WERI-Rb-1 (cell line): ENCODE results near the gene CUL9.

Source experiments
- DNase-seq: peaks from one replicate; pipeline ENCODE4 v3.0.0-alpha.2; 2020
- H3K27ac ChIP-seq: fragments of 250-450 bp; sonication (Bioruptor Pico); 2 replicates; pipeline ENCODE4 v1.5.1; 2020; ENCODE audit warnings: mild to moderate bottlenecking, moderate library complexity
- H3K27me3 ChIP-seq: fragments of 250-450 bp; sonication (Bioruptor Pico); 2 replicates; pipeline ENCODE4 v1.5.1; 2021; ENCODE audit warnings: mild to moderate bottlenecking, low read depth, moderate library complexity; ENCODE audit not compliant: insufficient read depth, severe bottlenecking
- H3K36me3 ChIP-seq: fragments of 250-450 bp; sonication (Bioruptor Pico); 2 replicates; pipeline ENCODE4 v1.5.1; 2020; ENCODE audit warnings: mild to moderate bottlenecking, moderate library complexity
- H3K4me3 ChIP-seq: 2 replicates; pipeline ENCODE4 v1.5.1; 2011; ENCODE audit warnings: low read depth, mild to moderate bottlenecking, control low read depth, low read length
- H3K9me3 ChIP-seq: fragments of 250-450 bp; sonication (Bioruptor Pico); 2 replicates; pipeline ENCODE4 v1.5.1; 2021; ENCODE audit warnings: mild to moderate bottlenecking, moderate library complexity; ENCODE audit not compliant: severe bottlenecking
- TF ChIP-seq, protein P1 (sequence below): IDR thresholded peaks from 2 replicates; pipeline ENCODE4 v1.5.1; 2011; ENCODE audit warnings: low read depth, mild to moderate bottlenecking, control low read depth, inconsistent platforms, low read length

Gene CUL9

DNA sequence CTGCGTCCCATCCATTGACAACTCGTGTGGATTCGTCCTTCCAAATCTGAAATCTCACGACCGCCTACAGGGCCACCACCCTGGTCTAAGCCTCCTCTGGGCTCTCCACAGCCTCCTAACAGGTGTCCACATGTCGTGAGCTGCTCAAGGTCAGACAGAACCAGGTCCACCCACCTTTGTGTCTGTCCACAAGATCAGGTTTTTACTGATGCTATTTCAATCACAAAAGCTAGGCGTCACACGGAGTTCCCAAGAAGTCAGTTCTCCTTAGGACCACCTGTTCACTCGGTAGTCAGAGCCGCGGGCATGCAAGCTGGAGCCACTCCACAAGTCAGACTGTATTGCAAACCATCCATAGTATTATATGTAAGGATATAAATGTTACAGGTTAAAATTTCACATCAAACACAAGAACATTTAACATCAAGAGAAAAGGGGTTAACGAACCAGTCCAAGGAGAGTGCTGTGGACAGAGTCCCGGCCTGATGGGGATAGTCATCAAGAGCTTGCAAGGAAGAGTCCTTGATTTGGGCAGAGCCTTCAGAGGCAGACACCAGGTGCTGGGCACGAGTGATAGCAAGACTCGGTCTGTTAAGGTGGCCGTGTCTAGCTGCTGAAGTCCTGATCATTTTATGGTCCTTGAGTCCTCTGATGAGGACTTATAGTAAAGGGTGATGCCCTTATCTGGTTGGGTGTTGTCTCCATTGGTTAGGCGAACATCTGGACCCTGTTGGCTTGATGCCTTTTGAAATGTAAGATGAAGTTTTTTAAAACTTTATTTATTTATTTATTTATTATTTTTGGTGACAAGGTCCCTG is 48.0 kb downstream of the CUL9 start:
- no peak overlapping the region for H3K4me3 ChIP-seq
- TF ChIP-seq, protein P1, sequence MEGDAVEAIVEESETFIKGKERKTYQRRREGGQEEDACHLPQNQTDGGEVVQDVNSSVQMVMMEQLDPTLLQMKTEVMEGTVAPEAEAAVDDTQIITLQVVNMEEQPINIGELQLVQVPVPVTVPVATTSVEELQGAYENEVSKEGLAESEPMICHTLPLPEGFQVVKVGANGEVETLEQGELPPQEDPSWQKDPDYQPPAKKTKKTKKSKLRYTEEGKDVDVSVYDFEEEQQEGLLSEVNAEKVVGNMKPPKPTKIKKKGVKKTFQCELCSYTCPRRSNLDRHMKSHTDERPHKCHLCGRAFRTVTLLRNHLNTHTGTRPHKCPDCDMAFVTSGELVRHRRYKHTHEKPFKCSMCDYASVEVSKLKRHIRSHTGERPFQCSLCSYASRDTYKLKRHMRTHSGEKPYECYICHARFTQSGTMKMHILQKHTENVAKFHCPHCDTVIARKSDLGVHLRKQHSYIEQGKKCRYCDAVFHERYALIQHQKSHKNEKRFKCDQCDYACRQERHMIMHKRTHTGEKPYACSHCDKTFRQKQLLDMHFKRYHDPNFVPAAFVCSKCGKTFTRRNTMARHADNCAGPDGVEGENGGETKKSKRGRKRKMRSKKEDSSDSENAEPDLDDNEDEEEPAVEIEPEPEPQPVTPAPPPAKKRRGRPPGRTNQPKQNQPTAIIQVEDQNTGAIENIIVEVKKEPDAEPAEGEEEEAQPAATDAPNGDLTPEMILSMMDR, result no peak

DNA sequence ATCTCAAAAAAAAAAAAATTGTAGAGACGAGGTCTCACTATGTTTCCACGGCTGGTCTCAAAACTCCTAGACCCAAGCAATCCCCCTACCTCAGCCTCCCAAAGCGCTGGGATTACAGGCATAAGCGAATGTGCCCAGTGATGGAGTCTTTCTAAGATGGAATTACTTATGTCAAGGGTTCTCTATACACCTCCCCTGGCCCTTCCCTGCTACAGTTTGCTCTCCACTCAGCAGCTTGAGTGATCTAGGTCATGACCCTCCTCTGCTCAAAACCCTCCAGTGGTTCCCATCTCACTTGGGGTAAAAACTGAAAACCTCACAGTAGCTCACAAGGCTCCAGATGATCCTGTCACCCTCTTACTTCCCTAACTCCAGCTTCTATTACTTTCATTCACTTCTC is 49.1 kb downstream of the CUL9 start:
- Histone ChIP-seq H3K4me3 (no peak overlapping the region), H3K27me3 (no peaks in the 10 kb centered on the region), H3K27ac (no peak overlapping the region), H3K9me3 (no peaks in the 10 kb centered on the region), H3K36me3 (no peaks in the 10 kb centered on the region; the same call in 1 of the 2 replicates)
- TF ChIP-seq, protein P1, result no peak
- DNase-seq, result no peak

More for the DNA sequence above, 48.0 kb downstream of the CUL9 start:
- Histone ChIP-seq H3K27me3 (no peaks in the 10 kb centered on the region), H3K27ac (no peak overlapping the region), H3K9me3 (no peaks in the 10 kb centered on the region), H3K36me3 (no peaks in the 10 kb centered on the region; the same call in 1 of the 2 replicates)
- DNase-seq, result no peak

DNA sequence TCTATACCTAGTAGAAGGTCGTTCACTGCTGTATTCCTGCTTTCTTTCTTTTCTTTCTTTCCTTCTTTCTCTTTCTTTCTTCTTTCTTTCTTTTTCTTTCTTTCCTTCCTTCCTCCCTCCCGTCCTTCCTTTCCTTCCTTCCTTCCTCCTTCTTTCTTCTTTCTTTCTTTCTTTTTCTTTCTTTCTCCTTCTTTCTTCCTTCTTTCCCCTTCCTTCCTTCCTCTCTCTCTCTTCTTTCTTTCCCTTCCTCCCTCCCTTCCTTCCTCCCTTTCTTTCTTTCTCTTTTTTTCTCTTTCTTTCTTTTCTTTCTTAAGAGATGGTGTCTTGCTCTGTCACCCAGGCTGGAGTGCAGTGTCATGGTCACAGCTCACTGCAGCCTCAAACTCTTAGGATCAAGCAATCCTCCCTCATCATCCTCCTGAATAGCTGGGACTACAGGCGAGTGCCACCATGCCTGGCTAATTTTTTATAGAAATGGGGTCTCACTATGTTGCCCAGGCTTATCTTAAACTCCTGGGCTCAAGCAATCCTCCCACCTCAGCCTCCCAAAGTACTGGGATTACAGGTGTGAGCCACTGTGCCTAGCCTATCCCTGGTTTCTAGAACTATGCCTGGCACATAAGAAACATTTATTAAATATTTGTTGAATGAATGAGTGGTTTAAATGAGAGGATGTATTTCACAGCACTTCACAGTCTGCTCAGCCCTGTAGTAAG is 49.9 kb downstream of the CUL9 start:
- H3K9me3 ChIP-seq, result no peaks in the 10 kb centered on the region
- TF ChIP-seq, protein P1, result no peak
- no peak for DNase-seq
- H3K27me3 ChIP-seq, result no peaks in the 10 kb centered on the region
- no peaks in the 10 kb centered on the region; the same call in 1 of the 2 replicates for H3K36me3 ChIP-seq
- H3K27ac ChIP-seq, result no peak overlapping the region
- H3K4me3 ChIP-seq, result no peak overlapping the region

DNA sequence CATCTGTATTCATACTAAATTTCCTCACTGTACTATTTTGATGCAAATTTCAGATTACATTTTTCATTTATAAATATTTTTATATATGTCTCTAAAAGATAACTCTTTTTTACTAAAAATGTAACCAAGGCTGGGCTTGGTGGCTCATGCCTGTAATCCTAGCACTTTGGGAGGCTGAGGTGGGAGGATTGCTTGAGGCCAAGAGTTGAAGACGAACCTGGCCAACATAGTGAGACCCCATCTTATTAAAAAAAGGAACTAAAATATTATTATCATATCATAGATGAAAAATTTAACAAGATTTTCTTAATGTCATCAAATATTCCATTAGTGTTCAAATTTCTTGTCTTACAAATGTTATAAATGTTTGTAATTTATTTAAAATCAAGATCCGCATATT is 53.8 kb downstream of the CUL9 start:
- no peaks in the 10 kb centered on the region for H3K27me3 ChIP-seq
- DNase-seq, result no peak
- no peak overlapping the region for H3K4me3 ChIP-seq
- peaks cover 8% of the 10 kb centered on the region for H3K9me3 ChIP-seq
- no peak overlapping the region for H3K27ac ChIP-seq
- TF ChIP-seq, protein P1, result no peak
- H3K36me3 ChIP-seq, result no peaks in the 10 kb centered on the region

DNA sequence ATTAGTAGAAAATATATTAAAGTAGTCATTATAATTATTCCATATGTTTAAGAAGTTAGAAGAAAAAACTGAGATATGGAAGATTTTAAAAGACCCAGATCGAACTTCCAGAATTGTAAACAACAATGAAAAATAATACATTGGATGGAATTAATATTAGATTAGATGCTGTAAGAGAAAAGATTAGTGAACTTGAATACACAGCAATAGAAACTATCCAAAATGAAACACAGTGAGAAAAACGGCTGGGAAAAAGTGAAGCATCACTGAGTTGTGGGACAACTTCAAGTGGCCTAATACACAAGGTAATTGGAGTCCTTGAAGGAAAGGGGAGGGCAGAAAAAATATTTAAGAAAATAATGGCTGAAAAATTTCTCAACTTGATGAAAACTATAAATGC is 57.1 kb downstream of the CUL9 start:
- Histone ChIP-seq H3K9me3 (peaks cover 11% of the 10 kb centered on the region), H3K27ac (no peak overlapping the region), H3K36me3 (no peaks in the 10 kb centered on the region), H3K4me3 (no peak overlapping the region), H3K27me3 (peaks cover 29% of the 10 kb centered on the region)
- no peak for DNase-seq
- TF ChIP-seq, protein P1, result no peak
